Heart left ventricle (tissue), 16 donors: Measurements from ENCODE around the gene AKAP6. TPM values are rescaled to one million over a fixed set of nuclear protein-coding genes. Genes with fewer than 3 reads are reported as not detected.

Source experiments
- ATAC-seq, 4 donors: fragments of 200-7000 bp; cut with Tn5 transposase; one replicate each; pipeline ENCODE4 v1.9.1; 2020 to 2022; ENCODE audit warnings: moderate library complexity in 4 of 4, mild to moderate bottlenecking in 3 of 4, moderate number of reproducible peaks in 1 of 4
- DNase-seq, 5 donors: peaks; one replicate each; pipeline ENCODE4 v3.0.0-alpha.2; 2020
- H3K27ac ChIP-seq, 12 donors: fragments of 200-600 bp; sonication (generic) in 4 of 12; one replicate each; pipeline versions ENCODE4 v1.5.0 to v1.8.0; 2016 to 2022; ENCODE audit warnings: mild to moderate bottlenecking in 2 of 12
- H3K27me3 ChIP-seq, 9 donors: fragments of 200-600 bp; sonication (generic) in 2 of 9; one replicate each; pipeline versions ENCODE4 v1.5.1 to v1.8.0; 2016 to 2022; ENCODE audit warnings: mild to moderate bottlenecking in 3 of 9
- H3K36me3 ChIP-seq, 9 donors: fragments of 200-600 bp; sonication (generic) in 2 of 9; one replicate each; pipeline versions ENCODE4 v1.5.0 to v1.8.0; 2018 to 2022; ENCODE audit warnings: mild to moderate bottlenecking in 2 of 9
- H3K4me1 ChIP-seq, 12 donors: fragments of 200-600 bp; sonication (generic) in 4 of 12; one replicate each; pipeline versions ENCODE4 v1.5.0 to v1.8.0; 2016 to 2022; ENCODE audit warnings: mild to moderate bottlenecking in 3 of 12
- H3K4me3 ChIP-seq, 12 donors: fragments of 200-600 bp; sonication (generic) in 4 of 12; one replicate each; pipeline versions ENCODE4 v1.5.0 to v1.8.0; 2017 to 2022; ENCODE audit warnings: mild to moderate bottlenecking in 9 of 12, moderate library complexity in 4 of 12
- H3K9me3 ChIP-seq, 12 donors: fragments of 200-600 bp; sonication (generic) in 4 of 12; one replicate each; pipeline versions ENCODE4 v1.5.0 to v1.8.0; 2016 to 2022; ENCODE audit warnings: mild to moderate bottlenecking in 1 of 12
- CTCF ChIP-seq, 12 donors: fragments of 200-600 bp; sonication (generic) in 4 of 12; IDR thresholded peaks; one replicate each; pipeline versions ENCODE4 v1.5.0 to v1.8.0; 2018 to 2022; ENCODE audit warnings: antibody characterized with exemption in 12 of 12, mild to moderate bottlenecking in 5 of 12
- POLR2A ChIP-seq, 2 donors: fragments of 450-650 bp; IDR thresholded peaks; one replicate each; pipeline ENCODE4 v1.6.1; 2017; ENCODE audit warnings: antibody characterized with exemption in 2 of 2, mild to moderate bottlenecking in 2 of 2, moderate library complexity in 2 of 2
- WGBS, 4 donors: extraction: QIAGEN DNeasy Blood & Tissue Kit in 2 of 4; methylation state at CpG; one replicate each; pipeline versions ENCODE4 v1.1.5 to v1.1.7; 2013 to 2018; 5-methylcytosine and 5-hydroxymethylcytosine counted together
- intact Hi-C, 10 donors: fragments of 100-400 bp; cut with DNase I; formaldehyde crosslinking; loops; one replicate each; pipeline versions ENCODE4 v1.11.1 to v1.14.2; 2022
- polyA plus RNA-seq, 2 donors: library from polyadenylated mRNA; stranded (reverse); fragments of 200-250 nt; gene quantifications; one replicate each; pipeline ENCODE4 v1.2.3, GENCODE V29; 2013
- total RNA-seq, 9 donors: library from RNA; depleted of rRNA in 2 of 9; stranded (reverse); fragments of >200 nt in 2 of 9; fragmentation: NEBNext Ultra II Directional in 3 of 9; extraction: Animal tissue kit (Norgen Biotek cat#: 25700) in 3 of 9; gene quantifications; one replicate each; pipeline versions ENCODE4 v1.1.0 to v1.2.4, GENCODE V29; 2016 to 2023
- donor health status: ischemic (EF 13 %, LVEDD 7.1; RV severe dilation, severe dysfunction).
- donor health status: healthy with polysubstance abuse.
- donor health status: DM: no; HTN: yes; CAD: no.
- donor health status: DM: no; HTN: no; CAD: no.
- donor health status: ischemic (EF 25% LVEDD 6.9; RV normal size, moderate dysfunction).
- donor health status: ischemic (EF 25% LVEDD 5.7; RV mildly dilated, moderate dysfunction).
- donor health status: healthy.
- donor health status: DM: yes; HTN: yes; CAD: no.
- donor health status: ischemic (EF 35%, LVEDD 5.7; RV mildly dilated, moderate dysfunction).
- donor health status: nonischemic (EF 11% LVEDD 7.7; RV severe dilation, severe dysfunction).
- donor health status: DM: yes; HTN: yes; CAD: no.
- donor health status: PGD.
- donor health status: ischemic (EF 29% LVEDD 5.4; RV normal size, mild dysfunction).
- donor health status: nonischemic (EF 23%, LVEDD 6.1; RV moderate dilation, normal function).

The AKAP6 gene
- total and polyA plus RNA-seq, 11 donors: 20.4 to 303 (median 206) TPM

- WGBS, 4 donors: 83 to 86% (median 84%) methylated on average over 3 of the region's 3 CpGs
- ATAC-seq (no peak), DNase-seq (no peak)
- Histone ChIP-seq H3K9me3 (no peaks in the 10 kb centered on the region), H3K27me3 (no peaks in the 10 kb centered on the region), H3K36me3 (peaks cover 0 to 16% (median 0%) of the 10 kb centered on the region in 9 donors), H3K4me3 (no peak overlapping the region), H3K27ac (no peak overlapping the region), H3K4me1 (peaks cover 0 to 48% (median 20%) of the 10 kb centered on the region in 12 donors)
- TF ChIP-seq CTCF (IDR thresholded peaks at IDR 0.05) (no peak), POLR2A (IDR thresholded peaks at IDR 0.05) (no peak)
- intact Hi-C loops: loop anchor here in 7 of 10 donors (5.0 to 10.0 kb wide), 7 partner anchors 107 to 967 kb away; partner anchors contain the start of gene NPAS3 (in 1 of the 7)
Measured at GRCh38 chr14:32827514-32827913, 498.4 kb downstream of the AKAP6 start.

GRCh38 chr14:32835924-32836323, 506.8 kb downstream of the AKAP6 start:
- 79 to 91% (median 88%) methylated on average over 3 of the region's 3 CpGs for WGBS, 4 donors
- intact Hi-C loops: no loop called here
- Histone ChIP-seq H3K27ac (no peak overlapping the region), H3K4me1 (no peaks in the 10 kb centered on the region), H3K36me3 (no peaks in the 10 kb centered on the region), H3K9me3 (no peaks in the 10 kb centered on the region), H3K27me3 (no peaks in the 10 kb centered on the region), H3K4me3 (no peak overlapping the region)
- no peak for TF ChIP-seq CTCF (IDR thresholded peaks at IDR 0.05)
- no peak for TF ChIP-seq POLR2A (IDR thresholded peaks at IDR 0.05)
- ATAC-seq: no peak
- no peak for DNase-seq

GRCh38 chr14:32841698-32842097, 512.6 kb downstream of the AKAP6 start:
- H3K4me1 ChIP-seq: no peaks in the 10 kb centered on the region
- TF ChIP-seq CTCF (IDR thresholded peaks at IDR 0.05): no peak
- H3K27ac ChIP-seq: no peak overlapping the region
- no peaks in the 10 kb centered on the region for H3K27me3 ChIP-seq
- ATAC-seq (no peak), DNase-seq (no peak)
- no peaks in the 10 kb centered on the region for H3K9me3 ChIP-seq
- no peak overlapping the region for H3K4me3 ChIP-seq
- intact Hi-C loops: no loop called here
- H3K36me3 ChIP-seq: no peaks in the 10 kb centered on the region

- Histone ChIP-seq H3K4me1 (no peaks in the 10 kb centered on the region), H3K36me3 (no peaks in the 10 kb centered on the region), H3K27me3 (no peaks in the 10 kb centered on the region), H3K4me3 (no peak overlapping the region), H3K9me3 (peaks cover 0 to 5% (median 0%) of the 10 kb centered on the region in 12 donors), H3K27ac (no peak overlapping the region)
- TF ChIP-seq POLR2A (IDR thresholded peaks at IDR 0.05): no peak
- no peak for TF ChIP-seq CTCF (IDR thresholded peaks at IDR 0.05)
- DNase-seq: no peak
- intact Hi-C loops: no loop called here
- no peak for ATAC-seq
- WGBS, 4 donors: 43 to 64% (median 43%) methylated on average over 2 of the region's 2 CpGs
Measured at GRCh38 chr14:32846821-32847365, 517.8 kb downstream of the AKAP6 start.
